Stomach (tissue), 9 donors: Measurements from ENCODE around the gene CORO2B. TPM values are rescaled to one million over a fixed set of nuclear protein-coding genes. Genes with fewer than 3 reads are reported as not detected.

Source experiments
- DNase-seq, 2 donors: peaks; one replicate each; pipeline versions ENCODE4 v3.0.0 to v3.0.0-alpha.2; 2013 to 2019
- H3K27ac ChIP-seq, 5 donors: fragments of 200-600 bp in 4 of 5; sonication (generic) in 4 of 5; one replicate each; pipeline ENCODE4 v1.5.1; 2013 to 2019; ENCODE audit warnings: mild to moderate bottlenecking in 1 of 5, moderate library complexity in 1 of 5
- H3K27me3 ChIP-seq, 3 donors: fragments of 200-600 bp; sonication (generic); one replicate each; pipeline ENCODE4 v1.5.1; 2017 to 2019; ENCODE audit warnings: mixed run types in 1 of 3
- H3K36me3 ChIP-seq, 4 donors: fragments of 200-600 bp; sonication (generic); 1 replicate in 3 of 4; 2 replicates in 1 of 4; pipeline ENCODE4 v1.5.1; 2016 to 2019
- H3K4me1 ChIP-seq, 4 donors: fragments of 200-600 bp; sonication (generic); one replicate each; pipeline ENCODE4 v1.5.1; 2016 to 2019
- H3K4me3 ChIP-seq, 4 donors: fragments of 200-600 bp; sonication (generic) in 3 of 4; one replicate each; pipeline ENCODE4 v1.5.1; 2016 to 2019; ENCODE audit warnings: mild to moderate bottlenecking in 1 of 4
- H3K9me3 ChIP-seq, 4 donors: fragments of 200-600 bp; sonication (generic); one replicate each; pipeline ENCODE4 v1.5.1; 2016 to 2019
- EP300 ChIP-seq: sonication (generic); formaldehyde crosslinking; IDR thresholded peaks from one replicate; pipeline ENCODE4 v1.6.1; 2017; ENCODE audit warnings: antibody characterized with exemption
- POLR2A ChIP-seq, 4 donors: fragments of 450-650 bp; IDR thresholded peaks; one replicate each; pipeline ENCODE4 v1.6.1; 2016; ENCODE audit warnings: antibody characterized with exemption in 4 of 4, control low read depth in 2 of 4, mild to moderate bottlenecking in 1 of 4, moderate library complexity in 1 of 4
- POLR2AphosphoS5 ChIP-seq, 3 donors: sonication (generic); formaldehyde crosslinking; IDR thresholded peaks; one replicate each; pipeline ENCODE4 v1.6.1; 2016; ENCODE audit warnings: antibody characterized with exemption in 3 of 3
- WGBS, 5 donors: extraction: QIAGEN DNeasy Blood & Tissue Kit in 3 of 5; methylation state at CpG; one replicate each; pipeline versions ENCODE4 v1.1.5 to v1.1.7; 2013 to 2018; 5-methylcytosine and 5-hydroxymethylcytosine counted together
- intact Hi-C: fragments of 100-400 bp; cut with DNase I; formaldehyde crosslinking; loops from one replicate; pipeline ENCODE4 v1.15.1; 2023; ENCODE audit warnings: low total_unique reads
- polyA plus RNA-seq, 3 donors: library from polyadenylated mRNA; stranded (reverse); fragments of 200-250 nt; gene quantifications; one replicate each; pipeline ENCODE4 v1.2.3, GENCODE V29; 2013
- total RNA-seq, 5 donors: library from RNA; depleted of rRNA; stranded (reverse); fragments of >200 nt; gene quantifications; one replicate each; pipeline versions ENCODE4 v1.1.0 to v1.2.3, GENCODE V29; 2014 to 2016
- TF ChIP-seq, protein P1 (sequence below), 7 experiments: fragments of 450-650 bp in 4 of 7; fragments of 200-600 bp in 3 of 7; sonication (generic) in 3 of 7; IDR thresholded peaks; one replicate each; pipeline ENCODE4 v1.5.1; 2016 to 2019; ENCODE audit warnings: antibody characterized with exemption in 7 of 7, control low read depth in 2 of 7, mild to moderate bottlenecking in 1 of 7
- donor health status: healthy with polysubstance abuse.
- donor health status: Bipolar disorder and iron deficiency.
- donor health status: healthy.

Gene CORO2B
- total and polyA plus RNA-seq, 8 donors = 0.89 to 3.7 (median 2.3) TPM; not detected in 1

DNA sequence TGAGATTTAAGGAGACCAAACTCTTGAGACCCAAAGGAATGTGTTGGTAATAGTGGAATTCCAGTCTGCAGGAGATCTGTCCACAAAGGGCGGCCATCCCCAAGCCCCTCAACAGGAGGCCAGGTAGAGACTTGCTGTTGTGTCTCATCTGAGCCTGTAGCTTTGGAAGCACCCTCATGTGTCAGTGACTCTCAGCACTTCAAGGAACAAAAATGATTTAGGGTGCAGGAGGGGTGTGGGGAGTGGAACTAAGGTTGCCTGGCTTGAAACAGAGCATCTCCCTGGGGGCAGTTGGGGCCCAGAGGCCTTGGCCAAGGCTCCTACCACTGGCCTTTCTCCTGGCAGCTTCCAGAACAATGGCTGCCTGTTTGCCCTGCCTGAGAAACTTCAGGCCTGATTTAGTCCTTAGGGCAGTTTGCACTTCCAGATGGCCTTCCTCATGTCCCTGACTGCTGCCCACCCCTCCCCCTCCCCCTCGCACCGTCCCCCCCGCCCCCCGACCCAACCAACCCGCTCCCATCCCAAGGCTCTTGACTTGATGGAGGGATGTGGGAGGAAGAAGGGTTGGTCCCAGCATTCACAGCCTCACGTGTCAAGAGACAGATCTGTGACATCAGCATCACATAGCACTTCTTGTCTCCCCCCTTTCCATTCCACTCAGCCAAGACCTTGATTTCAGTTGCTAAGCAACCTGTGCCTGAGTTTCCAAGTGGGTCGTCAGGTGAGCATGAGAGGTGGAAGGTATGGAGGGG, 77.1 kb downstream of the CORO2B start:
- no peaks in the 10 kb centered on the region for H3K27me3 ChIP-seq
- TF ChIP-seq POLR2A (IDR thresholded peaks at IDR 0.05) (no peak), EP300 (no peak), POLR2AphosphoS5 (IDR thresholded peaks at IDR 0.05) (no peak)
- TF ChIP-seq, protein P1, sequence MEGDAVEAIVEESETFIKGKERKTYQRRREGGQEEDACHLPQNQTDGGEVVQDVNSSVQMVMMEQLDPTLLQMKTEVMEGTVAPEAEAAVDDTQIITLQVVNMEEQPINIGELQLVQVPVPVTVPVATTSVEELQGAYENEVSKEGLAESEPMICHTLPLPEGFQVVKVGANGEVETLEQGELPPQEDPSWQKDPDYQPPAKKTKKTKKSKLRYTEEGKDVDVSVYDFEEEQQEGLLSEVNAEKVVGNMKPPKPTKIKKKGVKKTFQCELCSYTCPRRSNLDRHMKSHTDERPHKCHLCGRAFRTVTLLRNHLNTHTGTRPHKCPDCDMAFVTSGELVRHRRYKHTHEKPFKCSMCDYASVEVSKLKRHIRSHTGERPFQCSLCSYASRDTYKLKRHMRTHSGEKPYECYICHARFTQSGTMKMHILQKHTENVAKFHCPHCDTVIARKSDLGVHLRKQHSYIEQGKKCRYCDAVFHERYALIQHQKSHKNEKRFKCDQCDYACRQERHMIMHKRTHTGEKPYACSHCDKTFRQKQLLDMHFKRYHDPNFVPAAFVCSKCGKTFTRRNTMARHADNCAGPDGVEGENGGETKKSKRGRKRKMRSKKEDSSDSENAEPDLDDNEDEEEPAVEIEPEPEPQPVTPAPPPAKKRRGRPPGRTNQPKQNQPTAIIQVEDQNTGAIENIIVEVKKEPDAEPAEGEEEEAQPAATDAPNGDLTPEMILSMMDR (IDR thresholded peaks at IDR 0.05) = no peak
- no peak for DNase-seq
- no peak overlapping the region for H3K4me3 ChIP-seq
- H3K4me1 ChIP-seq = no peaks in the 10 kb centered on the region
- intact Hi-C loops = no loop called here
- H3K27ac ChIP-seq = no peak overlapping the region
- no peaks in the 10 kb centered on the region for H3K9me3 ChIP-seq
- no peaks in the 10 kb centered on the region for H3K36me3 ChIP-seq
- WGBS, 5 donors = 54 to 75% (median 64%) methylated on average over 5 to 8 of the region's 8 CpGs

DNA sequence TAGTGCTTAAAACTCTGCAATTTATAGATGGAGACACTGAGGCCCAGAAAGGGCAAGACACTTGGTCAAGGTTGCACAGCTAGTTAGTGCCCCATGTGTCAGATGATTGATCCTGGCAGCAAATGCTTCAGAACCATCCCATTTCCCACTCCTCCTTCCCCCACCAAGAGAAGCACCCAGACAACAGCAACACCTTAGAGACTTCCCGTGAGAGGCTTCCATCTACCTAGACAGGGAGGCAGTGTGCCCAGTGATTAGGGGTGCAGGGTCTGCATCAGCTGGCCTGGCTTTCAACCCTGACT, 77.6 kb downstream of the CORO2B start:
- 92 to 100% (median 97%) methylated on average over 1 of the region's 1 CpG for WGBS, 5 donors
- H3K4me1 ChIP-seq = no peaks in the 10 kb centered on the region
- no peaks in the 10 kb centered on the region for H3K27me3 ChIP-seq
- DNase-seq = no peak
- no peak overlapping the region for H3K27ac ChIP-seq
- intact Hi-C loops = no loop called here
- TF ChIP-seq POLR2AphosphoS5 (IDR thresholded peaks at IDR 0.05) (no peak), POLR2A (IDR thresholded peaks at IDR 0.05) (no peak), EP300 (no peak)
- TF ChIP-seq, protein P1 (IDR thresholded peaks at IDR 0.05) = no peak
- H3K4me3 ChIP-seq = no peak overlapping the region
- no peaks in the 10 kb centered on the region for H3K36me3 ChIP-seq
- H3K9me3 ChIP-seq = no peaks in the 10 kb centered on the region

DNA sequence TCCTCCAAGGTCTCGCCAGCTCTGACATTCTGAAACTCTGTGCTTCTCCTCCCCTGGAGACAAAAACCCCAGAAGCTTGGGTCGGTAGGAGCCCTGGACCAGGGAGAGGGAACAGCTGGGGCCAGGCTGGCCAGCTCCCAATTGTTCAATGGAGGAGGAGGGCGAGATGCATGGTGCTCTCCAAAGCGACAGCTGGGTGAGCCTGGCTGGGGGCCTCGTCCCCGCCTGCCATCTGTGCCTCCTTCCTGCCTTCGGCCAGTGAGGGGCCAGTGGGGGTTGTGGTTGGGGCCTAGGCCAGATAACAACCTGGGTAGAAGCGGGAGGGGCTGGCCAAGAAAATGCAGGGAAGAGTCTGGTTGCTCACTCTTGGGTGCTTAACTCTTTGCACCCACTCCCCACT, 79.4 kb downstream of the CORO2B start:
- no peak for TF ChIP-seq POLR2A (IDR thresholded peaks at IDR 0.05)
- TF ChIP-seq EP300 = no peak
- TF ChIP-seq, protein P1 (IDR thresholded peaks at IDR 0.05) = no peak
- TF ChIP-seq POLR2AphosphoS5 (IDR thresholded peaks at IDR 0.05) = no peak
- Histone ChIP-seq H3K27me3 (no peaks in the 10 kb centered on the region), H3K9me3 (no peaks in the 10 kb centered on the region), H3K27ac (no peak overlapping the region), H3K4me3 (no peak overlapping the region), H3K4me1 (no peaks in the 10 kb centered on the region), H3K36me3 (no peaks in the 10 kb centered on the region)
- 46 to 56% (median 48%) methylated on average over 7 to 8 of the region's 8 CpGs for WGBS, 5 donors
- DNase-seq = no peak
- intact Hi-C loops = no loop called here

DNA sequence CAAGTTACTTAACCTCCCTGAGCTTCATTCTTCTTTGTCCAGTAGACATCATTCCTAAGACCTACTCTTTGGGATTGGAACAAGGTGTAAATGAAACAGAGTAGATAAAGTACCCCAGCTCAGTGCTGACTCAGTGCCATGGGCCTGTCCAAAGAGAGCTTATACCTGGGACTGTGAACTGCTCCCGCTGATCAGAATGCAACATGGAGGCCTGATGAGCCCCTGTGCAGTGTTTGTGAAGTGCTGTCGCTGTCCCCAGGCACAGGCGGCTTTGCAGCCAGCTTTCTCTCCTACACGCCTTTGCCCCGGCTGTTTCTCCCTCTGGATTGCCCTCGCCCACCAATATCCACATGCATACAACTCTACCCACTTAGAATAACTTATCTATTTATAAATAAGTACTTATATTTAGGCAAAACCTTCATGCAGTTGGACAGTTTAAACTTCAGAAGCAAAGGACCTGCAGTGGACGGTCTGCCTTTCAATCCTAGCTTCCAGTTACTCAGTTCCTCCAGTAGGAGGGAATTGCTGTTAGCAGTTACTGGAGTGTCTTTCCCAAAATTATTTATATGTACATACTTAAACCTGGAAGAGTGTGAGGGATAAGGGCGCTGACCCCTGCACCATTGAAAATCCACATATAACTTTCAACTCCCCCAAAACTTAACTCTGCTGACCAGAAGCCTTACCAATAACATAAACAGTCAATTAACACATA, 80.0 kb downstream of the CORO2B start:
- no peaks in the 10 kb centered on the region for H3K27me3 ChIP-seq
- 73 to 81% (median 79%) methylated on average over 8 of the region's 8 CpGs for WGBS, 5 donors
- H3K4me3 ChIP-seq = no peak overlapping the region
- no peak overlapping the region for H3K27ac ChIP-seq
- intact Hi-C loops = no loop called here
- no peak for TF ChIP-seq POLR2A (IDR thresholded peaks at IDR 0.05)
- TF ChIP-seq, protein P1 (IDR thresholded peaks at IDR 0.05) = no peak
- no peak for TF ChIP-seq POLR2AphosphoS5 (IDR thresholded peaks at IDR 0.05)
- no peaks in the 10 kb centered on the region for H3K9me3 ChIP-seq
- H3K4me1 ChIP-seq = no peaks in the 10 kb centered on the region
- H3K36me3 ChIP-seq = no peaks in the 10 kb centered on the region
- no peak for DNase-seq
